ENCODE measurements around the gene MRPL14. TPM values are rescaled to one million over a fixed set of nuclear protein-coding genes. Genes with fewer than 3 reads are reported as not detected.

Gene MRPL14
- total RNA-seq, 1 donor from 2014 or later, result 41.0 TPM

GRCh38 chr6:44131892-44132291 is 4.6 kb upstream of the MRPL14 start:
- intact Hi-C loops (cut with DNase I), result no loop called here
- ATAC-seq (ENCODE audit: poor library complexity) (no peak), DNase-seq (no peak)

- intact Hi-C loops (cut with DNase I), result no loop called here
- DNase-seq (no peak), ATAC-seq (ENCODE audit: poor library complexity) (no peak)
Observed at GRCh38 chr6:44129841-44130322, 2.6 kb upstream of the MRPL14 start.

DNA sequence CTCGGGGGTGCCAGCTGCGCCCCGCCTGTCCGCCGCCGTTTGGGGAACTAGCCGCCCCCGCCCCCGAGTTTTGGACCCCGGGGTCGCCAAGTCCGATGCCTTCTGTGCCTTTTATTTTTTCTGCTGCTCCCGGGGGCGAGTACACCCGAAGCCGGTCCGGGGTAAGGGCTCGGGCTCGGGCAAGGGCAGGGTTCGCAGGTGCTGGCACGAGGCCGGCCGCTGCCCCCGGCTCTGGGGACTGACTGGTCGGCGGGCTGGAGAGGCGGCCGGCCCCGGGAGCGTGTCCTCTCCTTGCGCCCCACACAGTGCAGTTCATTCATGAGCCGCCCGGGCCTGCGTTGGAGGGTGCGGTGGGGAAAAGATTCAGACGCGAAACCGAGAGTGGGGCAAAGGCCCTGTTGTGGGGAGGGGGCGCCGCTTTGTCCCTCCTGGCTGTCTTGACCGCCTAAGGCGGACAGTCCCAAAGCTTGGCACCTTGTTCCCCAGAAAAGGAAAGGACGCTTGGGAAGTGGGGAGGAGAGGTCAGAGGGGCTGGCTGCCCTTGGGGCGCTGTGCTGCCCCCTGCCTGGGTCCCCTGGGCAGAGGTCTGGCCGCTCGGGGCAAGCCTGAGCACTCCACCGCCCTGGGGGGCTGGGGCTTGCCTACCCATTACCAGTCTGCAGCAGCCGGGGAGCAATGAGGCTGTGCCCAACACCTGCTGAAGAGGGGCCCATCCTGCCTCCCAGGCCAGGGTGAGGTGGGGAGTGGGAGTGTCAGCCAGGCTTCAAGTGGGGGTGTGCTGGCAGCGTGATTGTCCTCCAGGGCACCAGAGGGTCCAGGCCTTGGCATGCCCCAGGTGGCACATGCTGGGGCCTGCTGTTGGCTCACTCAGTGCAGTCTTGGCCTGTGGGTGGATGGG is 1.0 kb upstream of the MRPL14 start:
- peak; percentile 62 for ATAC-seq (ENCODE audit: poor library complexity)
- peak; percentile 71 for DNase-seq
- intact Hi-C loops (cut with DNase I), result no loop called here

DNA sequence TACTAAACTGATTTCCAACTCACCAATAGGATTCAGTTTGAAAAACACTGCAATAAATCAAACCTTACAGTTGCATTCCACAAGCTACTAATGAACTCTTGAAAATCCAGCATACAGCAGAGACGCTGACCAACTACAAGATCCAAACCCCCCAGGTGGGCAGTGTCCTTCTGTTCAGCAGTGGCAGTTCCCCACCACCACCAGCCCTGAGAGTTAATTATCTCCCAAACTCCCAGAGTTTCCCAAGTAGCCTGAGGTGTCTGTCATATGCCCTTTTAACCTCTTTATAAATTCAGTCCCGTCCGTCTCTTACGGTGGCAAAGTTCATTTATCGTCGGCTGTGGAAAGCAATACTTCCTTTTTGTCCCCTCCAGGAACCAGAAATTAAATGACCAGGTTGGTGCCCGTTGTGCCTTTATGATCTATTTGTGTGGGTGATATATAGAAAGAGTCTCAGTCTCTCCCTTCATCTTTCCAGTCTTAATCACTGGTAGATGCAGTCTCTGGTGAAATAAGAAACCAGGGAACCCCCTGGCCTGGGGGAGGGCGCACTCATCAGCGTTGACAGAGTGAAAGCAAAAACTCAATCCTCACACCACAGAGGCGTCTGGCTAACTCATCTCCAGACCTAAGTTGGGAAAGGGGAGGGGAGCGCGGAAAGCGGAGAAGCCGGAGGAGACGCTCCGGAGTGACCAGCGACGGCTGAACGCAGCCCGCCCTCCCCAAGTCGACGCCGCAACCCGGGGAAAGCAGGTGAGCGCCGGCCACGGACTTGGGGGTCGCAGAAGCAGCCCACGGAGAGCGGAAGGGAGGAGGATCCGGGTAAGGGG is 717 bp downstream of the MRPL14 start:
- peak; percentile 45 for ATAC-seq (ENCODE audit: poor library complexity)
- peak; percentile 61 for DNase-seq
- intact Hi-C loops (cut with DNase I), result no loop called here

- intact Hi-C loops (cut with DNase I), result no loop called here
- DNase-seq (no peak), ATAC-seq (ENCODE audit: poor library complexity) (no peak)
Observed at GRCh38 chr6:44123544-44123943, 3.7 kb downstream of the MRPL14 start.

- intact Hi-C loops (cut with DNase I), result no loop called here
- no peak for ATAC-seq (ENCODE audit: poor library complexity)
- no peak for DNase-seq
Observed at GRCh38 chr6:44122801-44123200, 4.5 kb downstream of the MRPL14 start.

DNA sequence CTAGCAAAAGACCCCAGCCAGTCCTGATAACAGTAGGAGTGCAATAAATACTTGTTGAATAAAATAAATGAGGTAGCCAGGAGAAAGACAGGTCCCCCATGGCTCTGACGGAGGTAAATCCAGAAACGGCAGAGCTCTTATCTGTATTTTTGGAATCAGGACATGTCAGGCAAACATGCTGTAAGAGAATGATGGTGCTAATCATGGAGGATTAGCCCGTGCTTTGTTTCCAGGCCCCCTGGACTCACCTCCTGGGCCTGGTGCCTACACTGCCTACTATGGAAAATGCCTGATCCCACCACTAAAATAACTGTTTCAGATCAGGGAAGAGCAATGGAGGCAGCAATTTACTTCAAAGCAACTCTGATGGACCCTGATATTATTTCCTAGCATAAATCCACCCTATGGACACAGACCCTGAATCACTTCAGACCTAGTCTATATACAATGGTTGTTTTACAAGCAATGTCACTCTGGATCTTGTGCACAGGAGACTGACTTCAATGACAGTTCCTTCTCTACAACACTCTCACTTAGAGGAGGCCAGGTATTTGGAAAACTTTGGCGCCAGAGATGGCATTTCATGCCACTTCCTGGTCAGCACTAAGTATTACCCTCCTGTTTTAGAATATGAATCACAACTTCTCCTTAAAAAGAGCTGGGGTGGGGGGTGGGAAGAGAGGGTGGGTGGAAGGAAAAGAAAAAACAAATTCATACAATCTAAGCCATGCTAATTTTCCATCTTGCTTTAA is 6.4 kb downstream of the MRPL14 start:
- DNase-seq, result no peak
- intact Hi-C loops (cut with DNase I), result no loop called here
- ATAC-seq (ENCODE audit: poor library complexity), result no peak

DNA sequence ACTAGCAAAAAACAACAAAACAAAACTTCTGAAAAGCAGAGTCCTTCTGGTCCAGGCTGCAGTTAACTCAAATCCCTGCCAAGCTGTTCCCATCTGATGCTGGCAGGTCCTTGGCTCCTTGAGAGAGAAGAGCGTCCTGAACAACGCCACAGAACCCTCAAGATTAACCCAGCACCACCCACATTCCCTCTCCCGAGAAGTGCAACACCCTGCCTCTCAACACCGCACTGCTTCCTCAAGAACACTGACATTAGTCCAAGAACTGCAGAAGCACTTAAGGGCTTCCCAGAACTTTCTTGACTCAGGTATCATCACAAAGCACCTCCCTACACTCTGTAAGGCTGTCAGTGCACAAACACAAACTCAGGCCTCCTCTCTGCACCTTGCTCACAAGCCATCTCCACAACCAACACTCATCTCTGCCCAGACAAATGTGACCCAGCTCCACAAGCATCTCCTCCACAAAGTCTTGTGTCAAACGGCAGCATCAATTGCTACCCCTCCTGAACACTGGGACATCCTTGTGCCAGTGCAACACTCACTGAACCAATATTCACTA is 7.5 kb downstream of the MRPL14 start:
- intact Hi-C loops (cut with DNase I), result no loop called here
- DNase-seq, result no peak
- no peak for ATAC-seq (ENCODE audit: poor library complexity)

DNA sequence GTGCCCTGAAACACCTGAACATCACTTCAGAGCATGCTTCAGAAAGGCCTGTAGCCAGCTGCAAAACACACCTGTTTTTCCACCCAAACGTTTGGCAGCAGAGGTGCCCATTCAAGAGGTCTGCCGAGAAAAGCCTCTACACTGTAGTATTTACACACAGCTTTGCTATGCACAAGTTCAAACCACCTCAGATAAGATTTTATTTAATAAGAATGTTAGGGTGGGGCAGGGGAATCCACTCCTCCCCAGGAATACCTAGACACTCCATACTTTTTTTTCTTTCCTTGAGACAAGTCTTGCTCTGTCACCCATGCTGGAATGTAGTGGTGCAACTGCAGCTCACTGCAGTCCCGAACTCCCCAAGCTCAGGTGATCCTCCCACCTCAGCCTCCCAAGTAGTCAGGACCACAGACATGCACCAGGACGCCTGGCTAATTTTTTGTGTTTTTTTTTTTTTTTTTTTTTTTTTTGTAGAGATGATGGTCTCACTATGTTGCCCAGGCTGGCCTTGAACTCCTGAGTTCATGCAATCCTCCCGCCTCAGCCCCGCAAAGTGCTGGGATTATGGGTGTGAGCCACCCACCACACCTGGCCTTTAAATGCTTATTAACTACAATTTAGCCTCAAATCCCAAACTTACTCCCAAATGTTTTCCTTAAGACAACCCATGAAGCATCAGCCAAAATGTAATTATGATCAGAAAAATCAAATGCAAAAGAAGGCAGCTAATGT is 9.7 kb downstream of the MRPL14 start:
- DNase-seq, result no peak
- intact Hi-C loops (cut with DNase I), result no loop called here
- no peak for ATAC-seq (ENCODE audit: poor library complexity)

DNA sequence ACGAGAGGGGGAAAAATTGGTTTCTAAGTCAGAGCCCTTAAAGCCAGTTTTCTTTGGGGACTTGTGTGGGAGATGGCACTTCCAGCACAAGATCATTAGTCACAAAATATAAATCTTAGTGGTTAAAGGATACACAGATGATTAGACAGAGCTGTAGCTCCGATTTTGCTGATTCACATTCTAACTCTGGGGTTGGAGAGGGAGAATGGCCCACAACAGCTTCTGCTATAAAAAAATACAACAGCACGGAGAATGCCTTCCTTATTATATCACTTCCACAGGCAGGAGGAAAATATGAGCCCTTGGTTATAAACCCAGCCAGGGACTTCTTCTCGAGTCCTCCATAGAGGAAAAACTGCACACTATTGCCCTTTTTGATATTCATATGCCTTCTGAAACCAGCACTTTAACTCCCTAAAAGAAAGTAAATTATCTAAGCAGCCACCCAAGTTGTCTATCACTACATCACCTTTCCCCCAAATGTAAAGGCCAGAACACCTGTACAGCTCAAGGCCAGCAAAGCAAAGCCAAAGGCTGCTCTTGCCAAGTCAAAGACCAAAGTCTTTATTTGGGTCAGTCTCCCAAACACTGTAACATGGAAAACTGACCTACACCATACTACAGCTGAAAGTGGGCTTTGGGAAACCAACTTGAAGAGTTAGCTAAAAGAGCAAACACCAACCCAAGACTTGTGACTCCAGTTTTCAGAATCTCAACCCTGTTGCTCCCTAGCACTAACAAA is 10.4 kb downstream of the MRPL14 start:
- intact Hi-C loops (cut with DNase I), result no loop called here
- DNase-seq (no peak), ATAC-seq (ENCODE audit: poor library complexity) (no peak)

- intact Hi-C loops (cut with DNase I), result no loop called here
- ATAC-seq (ENCODE audit: poor library complexity), result no peak
- DNase-seq, result no peak
Observed at GRCh38 chr6:44115866-44116265, 11.4 kb downstream of the MRPL14 start.

DNA sequence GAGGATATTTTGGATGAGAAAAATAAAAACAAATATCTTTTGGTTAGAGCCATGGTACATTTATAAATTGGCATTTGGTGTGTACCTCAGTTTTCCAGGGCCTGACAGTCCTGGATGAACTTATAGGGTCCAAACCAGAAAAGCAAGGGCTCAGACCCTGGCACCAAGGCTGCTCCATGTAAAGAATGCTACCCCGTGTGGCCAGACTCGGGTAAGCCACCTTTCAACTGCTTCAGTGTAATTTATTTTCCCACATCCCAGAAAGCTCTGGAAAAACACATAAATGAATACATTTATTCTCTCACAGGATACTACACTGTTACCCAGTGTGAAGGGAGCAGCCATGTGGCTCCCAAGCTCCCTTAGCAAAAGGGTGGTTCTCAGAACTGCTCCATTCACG is 13.8 kb downstream of the MRPL14 start:
- DNase-seq, result no peak
- intact Hi-C loops (cut with DNase I), result no loop called here
- ATAC-seq (ENCODE audit: poor library complexity), result no peak

GRCh38 chr6:44111434-44112417 is 15.5 kb downstream of the MRPL14 start:
- DNase-seq (no peak), ATAC-seq (ENCODE audit: poor library complexity) (no peak)
- intact Hi-C loops (cut with DNase I), result no loop called here

GRCh38 chr6:44110966-44111365 is 16.3 kb downstream of the MRPL14 start:
- intact Hi-C loops (cut with DNase I), result no loop called here
- ATAC-seq (ENCODE audit: poor library complexity), result no peak
- DNase-seq, result no peak

DNA sequence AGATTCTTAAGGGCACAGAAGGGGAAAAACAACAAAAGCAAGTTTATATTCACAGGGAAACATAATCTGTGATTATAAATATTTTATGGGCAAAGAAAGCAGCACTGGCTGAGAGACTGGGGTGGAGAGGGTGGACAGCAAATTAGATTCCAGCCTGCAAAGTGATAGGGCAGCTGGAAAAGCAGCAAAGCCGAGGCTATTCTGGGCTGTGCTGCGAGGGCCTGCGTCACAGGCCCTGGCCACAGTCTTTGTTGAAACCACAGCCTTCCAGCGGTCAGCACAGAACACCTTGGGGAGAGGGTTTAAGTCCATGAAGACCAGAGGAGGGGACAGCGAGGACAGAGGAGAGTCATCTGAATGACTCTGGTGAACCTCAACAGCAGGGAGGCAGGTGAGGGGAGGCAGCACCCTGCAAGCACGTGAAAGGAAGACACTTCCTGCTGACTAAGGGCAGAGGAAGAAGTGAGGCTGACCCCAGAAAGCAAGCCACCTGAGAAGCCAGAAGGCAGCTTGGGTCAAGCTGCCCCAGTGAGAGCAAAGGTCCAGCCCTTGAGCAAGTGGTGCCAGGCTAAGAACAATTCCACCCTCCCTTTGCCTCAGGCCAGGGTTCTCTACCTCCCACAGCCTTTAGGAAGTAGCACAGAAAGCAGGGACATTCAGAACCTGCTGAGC is 17.1 kb downstream of the MRPL14 start:
- ATAC-seq (ENCODE audit: poor library complexity) (peak; percentile 88), DNase-seq (no peak)
- intact Hi-C loops (cut with DNase I), result no loop called here

- intact Hi-C loops (cut with DNase I), result no loop called here
- DNase-seq, result no peak
Observed at GRCh38 chr6:44109212-44109611, 18.0 kb downstream of the MRPL14 start.

More at GRCh38 chr6:44109212-44109611, 18.0 kb downstream of the MRPL14 start:
- no peak for ATAC-seq (ENCODE audit: poor library complexity)

All from Right ventricle myocardium superior (tissue), 1 donor.